GM18526 (cell line): ENCODE measurements around the gene C2CD3.

ENCODE experiments used
- POLR2A ChIP-seq: IDR thresholded peaks from 3 replicates; pipeline ENCODE4 v1.6.1; 2011; ENCODE audit not compliant: insufficient read length; ENCODE audit errors: extremely low read depth

Gene C2CD3

GRCh38 chr11:74021998-74022397 lies 148.8 kb downstream of the C2CD3 start:
- no peak for TF ChIP-seq POLR2A

GRCh38 chr11:74020539-74020938 lies 150.3 kb downstream of the C2CD3 start:
- no peak for TF ChIP-seq POLR2A

- no peak for TF ChIP-seq POLR2A
These were observed 150.9 kb downstream of the C2CD3 start for GRCh38 chr11:74019860-74020259.

- TF ChIP-seq POLR2A = no peak
These were observed 151.6 kb downstream of the C2CD3 start for GRCh38 chr11:74019104-74019738.

GRCh38 chr11:74018331-74019005 lies 152.3 kb downstream of the C2CD3 start:
- TF ChIP-seq POLR2A = no peak

GRCh38 chr11:74017631-74018030 lies 153.2 kb downstream of the C2CD3 start:
- TF ChIP-seq POLR2A = no peak

- TF ChIP-seq POLR2A = no peak
These were observed 154.7 kb downstream of the C2CD3 start for GRCh38 chr11:74015919-74016684.

- no peak for TF ChIP-seq POLR2A
These were observed 155.9 kb downstream of the C2CD3 start for GRCh38 chr11:74014880-74015279.

- no peak for TF ChIP-seq POLR2A
These were observed 157.7 kb downstream of the C2CD3 start for GRCh38 chr11:74013141-74013540.

GRCh38 chr11:74012074-74012809 lies 158.6 kb downstream of the C2CD3 start:
- no peak for TF ChIP-seq POLR2A

- no peak for TF ChIP-seq POLR2A
These were observed 159.3 kb downstream of the C2CD3 start for GRCh38 chr11:74011360-74012073.

GRCh38 chr11:74010306-74011300 lies 160.2 kb downstream of the C2CD3 start:
- TF ChIP-seq POLR2A = no peak

GRCh38 chr11:74009675-74010305 lies 161.0 kb downstream of the C2CD3 start:
- TF ChIP-seq POLR2A = no peak
